NCI-H128 (cell line): ENCODE results near the gene MAZ.
"Not testable (repeated sequence)": the region's sequence is repeated elsewhere in the genome, so short reads cannot be mapped to it uniquely, and the experiment has no call there.

Source experiments
- DNase-seq: peaks from one replicate; lab custom pipeline; 2025; ENCODE audit not compliant: unreplicated experiment; lab: John Stamatoyannopoulos, UW

Gene MAZ

GRCh38 chr16:29806099-29806579 is at the start of gene MAZ:
Gene MAZ, plus strand, starts transcription at chr16:29806529. Its CDS starts 173 bp downstream, at chr16:29806702.
- no peak for DNase-seq

GRCh38 chr16:29756654-29757053 is 49.7 kb upstream of the MAZ start:
- DNase-seq, result no peak

GRCh38 chr16:29757086-29757485 is 49.2 kb upstream of the MAZ start:
- not testable (repeated sequence) for DNase-seq

- DNase-seq, result no peak
Observed at GRCh38 chr16:29757950-29758466, 48.3 kb upstream of the MAZ start.

- no peak for DNase-seq
Observed at GRCh38 chr16:29760567-29761279, 45.6 kb upstream of the MAZ start.

- not testable (repeated sequence) for DNase-seq
Observed at GRCh38 chr16:29761280-29761651, 45.1 kb upstream of the MAZ start.

- no peak for DNase-seq
Observed at GRCh38 chr16:29761882-29762281, 44.4 kb upstream of the MAZ start.

- no peak for DNase-seq
Observed at GRCh38 chr16:29763326-29763725, 43.0 kb upstream of the MAZ start.

GRCh38 chr16:29765167-29766032 is 40.9 kb upstream of the MAZ start:
- DNase-seq, result no peak

- DNase-seq, result no peak
Observed at GRCh38 chr16:29766571-29766970, 39.8 kb upstream of the MAZ start.

- DNase-seq, result no peak
Observed at GRCh38 chr16:29767062-29767461, 39.3 kb upstream of the MAZ start.

GRCh38 chr16:29769507-29769906 is 36.8 kb upstream of the MAZ start:
- no peak for DNase-seq

GRCh38 chr16:29770250-29770929 is 35.9 kb upstream of the MAZ start:
- no peak for DNase-seq

- not testable (repeated sequence) for DNase-seq
Observed at GRCh38 chr16:29772330-29772729, 34.0 kb upstream of the MAZ start.

- DNase-seq, result no peak
Observed at GRCh38 chr16:29774730-29775129, 31.6 kb upstream of the MAZ start.

GRCh38 chr16:29775742-29776408 is 30.5 kb upstream of the MAZ start:
- no peak for DNase-seq

GRCh38 chr16:29777576-29778350 is 28.6 kb upstream of the MAZ start, which contains the start of gene ZG16:
Gene ZG16, plus strand, starts transcription at chr16:29778256. Its CDS starts 1,011 bp downstream, at chr16:29779267.
- no peak for DNase-seq

- DNase-seq, result no peak
Observed at GRCh38 chr16:29779474-29779873, 26.9 kb upstream of the MAZ start.

- not testable (repeated sequence) for DNase-seq
Observed at GRCh38 chr16:29783094-29783953, 23.0 kb upstream of the MAZ start.
